K562 (cell line): ENCODE measurements around the gene ZNF575. TPM values are rescaled to one million over a fixed set of nuclear protein-coding genes. Genes with fewer than 3 reads are reported as not detected.

Source experiments
- CXXC5 ChIP-seq: fragments of 250-450 bp; sonication (Bioruptor Pico); IDR thresholded peaks from 2 replicates; pipeline ENCODE4 v1.8.0; 2022; ENCODE audit warnings: inconsistent platforms, mild to moderate bottlenecking, moderate library complexity
- FOXJ3 ChIP-seq: sonication (generic); formaldehyde crosslinking; IDR thresholded peaks from 2 replicates; pipeline ENCODE4 v1.4.0; 2020; ENCODE audit warnings: mild to moderate bottlenecking, missing genetic modification reagents
- HMGN3 ChIP-seq: IDR thresholded peaks from 2 replicates; pipeline ENCODE4 v1.6.1; 2011; ENCODE audit warnings: borderline replicate concordance, low read depth, mild to moderate bottlenecking, mixed read lengths, low read length; ENCODE audit not compliant: insufficient read length; ENCODE audit errors: extremely low read depth
- KDM5B ChIP-seq: fragments of 200-600 bp; sonication (generic); IDR thresholded peaks from 2 replicates; pipeline ENCODE4 v1.6.1; 2012; ENCODE audit warnings: low read depth, mild to moderate bottlenecking, moderate library complexity, low read length, control low read depth, inconsistent platforms; ENCODE audit not compliant: insufficient replicate concordance
- NR2C2 ChIP-seq, 2 experiments: fragments of 200-800 bp in 1 of 2; sonication (Bioruptor generic) in 1 of 2; sonication (generic) in 1 of 2; formaldehyde crosslinking in 1 of 2; IDR thresholded peaks; 2 replicates each; pipeline versions ENCODE4 v1.6.1 to v1.8.0; 2016 to 2022; ENCODE audit warnings: mild to moderate bottlenecking in 1 of 2, missing compliant biosample characterization in 1 of 2, missing genetic modification characterization in 1 of 2, missing genetic modification reagents in 1 of 2
- NRF1 ChIP-seq, 2 experiments: fragments of 450-650 bp; IDR thresholded peaks in 1 of 2; conservative IDR thresholded peaks in 1 of 2; 2 replicates each; pipeline ENCODE4 v1.6.1; 2014; ENCODE audit warnings: mild to moderate bottlenecking in 2 of 2
- NUFIP1 ChIP-seq: fragments of 450-650 bp; IDR thresholded peaks from 2 replicates; pipeline ENCODE4 v1.6.1; 2018; ENCODE audit not compliant: partially characterized antibody
- PHF20 ChIP-seq: fragments of 450-650 bp; IDR thresholded peaks from 2 replicates; pipeline ENCODE4 v1.6.1; 2018; ENCODE audit not compliant: partially characterized antibody
- SMARCE1 ChIP-seq: fragments of 450-650 bp; IDR thresholded peaks from 2 replicates; pipeline ENCODE4 v1.7.1; 2016; ENCODE audit warnings: mild to moderate bottlenecking
- SUPT5H ChIP-seq: fragments of 450-650 bp; IDR thresholded peaks from 2 replicates; pipeline ENCODE4 v1.6.1; 2016
- TGIF2 ChIP-seq: sonication (generic); formaldehyde crosslinking; IDR thresholded peaks from 2 replicates; pipeline ENCODE4 v1.8.1; 2022; ENCODE audit warnings: mild to moderate bottlenecking, missing genetic modification reagents, moderate library complexity
- YY1 ChIP-seq, 3 experiments: IDR thresholded peaks; 2 replicates each; pipeline ENCODE4 v1.6.1; 2011; ENCODE audit warnings: low read length in 2 of 3, mild to moderate bottlenecking in 2 of 3, moderate library complexity in 2 of 3, borderline replicate concordance in 1 of 3, control low read depth in 1 of 3, low read depth in 1 of 3; ENCODE audit not compliant: insufficient read depth in 3 of 3, insufficient replicate concordance in 2 of 3, control insufficient read depth in 1 of 3, insufficient read length in 1 of 3; ENCODE audit errors: extremely low read depth in 1 of 3
- ZBTB7A ChIP-seq: IDR thresholded peaks from 2 replicates; pipeline ENCODE4 v1.6.1; 2011; ENCODE audit warnings: low read depth, mild to moderate bottlenecking, low read length, moderate library complexity, borderline replicate concordance; ENCODE audit not compliant: control insufficient read depth
- ZFX ChIP-seq: sonication (generic); formaldehyde crosslinking; IDR thresholded peaks from 2 replicates; pipeline ENCODE4 v1.8.0; 2022; ENCODE audit warnings: mild to moderate bottlenecking, missing genetic modification reagents, moderate library complexity
- ZNF12 ChIP-seq: sonication (generic); formaldehyde crosslinking; IDR thresholded peaks from 2 replicates; pipeline ENCODE4 v1.4.0; 2020; ENCODE audit warnings: mild to moderate bottlenecking, missing genetic modification reagents
- ZNF583 ChIP-seq: fragments of 250-450 bp; sonication (Bioruptor Pico); IDR thresholded peaks from 2 replicates; pipeline ENCODE4 v1.4.0; 2020
- polyA plus RNA-seq, 8 experiments: library from polyadenylated mRNA; depleted of rRNA in 4 of 8; stranded (reverse) in 5 of 8; unstranded in 3 of 8; fragments of >200 nt; fragmentation: Nextera tagmentation in 2 of 8; fragmentation: Illumina TruSeq in 1 of 8; extraction: Ambion mirVana in 2 of 8; extraction: Trizol in 1 of 8; gene quantifications; 2 replicates each; pipeline versions ENCODE4 v1.2.1 to v1.2.3, GENCODE V29; 2011 to 2014; ENCODE audit warnings: inconsistent platforms in 1 of 8, missing spikeins in 1 of 8
- total RNA-seq, 7 experiments: library from RNA; depleted of rRNA in 6 of 7; stranded (reverse); fragments of >200 nt in 6 of 7; fragmentation: Illumina TruSeq in 2 of 7; extraction: Trizol in 2 of 7; gene quantifications; 2 replicates each; pipeline versions ENCODE4 v1.2.1 to v1.2.3, GENCODE V29; 2011 to 2021; ENCODE audit warnings: low replicate concordance in 1 of 7
- TF ChIP-seq, protein P1 (sequence below): sonication (generic); formaldehyde crosslinking; IDR thresholded peaks from 2 replicates; pipeline ENCODE4 v1.8.0; 2022; ENCODE audit warnings: missing genetic modification reagents, mild to moderate bottlenecking, moderate library complexity, borderline replicate concordance
- TF ChIP-seq, protein P2 (sequence below), 2 experiments: IDR thresholded peaks; 2 replicates each; pipeline ENCODE4 v1.6.1; 2012; ENCODE audit warnings: improper control_type of control experiment in 2 of 2, low read depth in 2 of 2, low read length in 2 of 2, borderline replicate concordance in 1 of 2
- TF ChIP-seq, protein P3 (sequence below): fragments of 250-450 bp; sonication (Bioruptor Pico); IDR thresholded peaks from 2 replicates; pipeline ENCODE4 v1.4.0; 2020; ENCODE audit warnings: mild to moderate bottlenecking

The ZNF575 gene
- total and polyA plus RNA-seq, 9 of the 15 experiments (the other 6 are each of a cell fraction or from before 2014, with no cell fraction given), result 0.20 to 0.98 (median 0.32) TPM; not detected in 6

DNA sequence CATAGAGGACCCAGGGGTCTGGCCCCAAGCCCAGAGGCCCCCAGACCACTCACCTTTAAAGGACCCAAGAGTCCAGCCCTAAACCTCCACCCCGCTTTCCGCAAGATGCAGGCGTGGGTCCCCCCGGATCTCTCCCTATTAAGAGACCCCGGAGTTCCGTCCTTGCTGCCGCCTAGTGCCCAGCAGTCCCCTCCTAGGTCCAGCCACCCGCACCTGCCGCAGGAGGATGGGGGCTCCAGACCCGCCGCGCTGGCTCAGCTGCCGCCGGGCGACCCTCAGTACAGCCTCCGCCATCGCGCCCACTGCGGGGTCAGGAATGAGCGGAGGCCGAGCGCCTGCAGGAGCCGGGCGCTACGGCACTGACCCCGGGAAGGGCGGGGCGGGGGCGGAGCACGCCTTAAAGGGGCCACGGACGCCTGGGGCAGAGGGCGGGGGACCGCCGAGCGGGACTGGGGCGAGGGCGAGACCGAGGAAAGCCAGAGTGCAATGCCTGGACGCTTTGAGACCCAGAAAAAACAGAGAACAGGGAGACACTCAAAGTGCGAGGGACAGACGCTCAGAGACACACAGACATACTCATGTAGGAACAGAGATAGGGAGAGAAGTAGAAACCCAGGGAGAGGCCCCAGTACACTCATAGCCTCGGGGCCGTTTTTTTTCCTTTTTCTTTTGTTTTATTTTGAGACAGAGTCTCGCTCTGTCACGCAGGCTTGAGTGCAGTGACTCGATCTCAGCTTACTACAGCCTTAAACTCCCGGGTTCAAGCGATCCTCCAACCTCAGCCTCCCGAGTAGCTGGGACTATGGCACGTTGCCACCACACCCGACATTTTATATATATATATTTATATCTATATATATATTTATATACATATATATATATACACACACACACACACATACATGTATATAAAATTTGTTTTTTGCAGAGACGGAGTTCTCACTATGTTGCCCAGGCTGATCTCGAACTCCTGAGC lies 5.8 kb upstream of the ZNF575 start, which contains the start of gene ETHE1 (continued):
- no peak for TF ChIP-seq ZNF583 (CRISPR knock-in tag)
- peak; percentile 91 for TF ChIP-seq ZBTB7A
- TF ChIP-seq ZNF12 (CRISPR knock-in tag), result 0 out of 2 replicates have a peak, but pooled peaks have one; percentile 26
- TF ChIP-seq CXXC5 (CRISPR knock-in tag), result peak; percentile 62
- TF ChIP-seq PHF20, result peak; percentile 41
- TF ChIP-seq NRF1 (conservative IDR thresholded peaks at IDR 0.05 in 1 of 2, IDR thresholded peaks at IDR 0.05 in 1 of 2), result peak; percentile 21 to 22; a peak in 2 of 4 replicates
- peak in 2 of 3 experiments; percentile 40 to 61 for TF ChIP-seq YY1 (IDR thresholded peaks at IDR 0.05; ENCODE audit: borderline replicate concordance in 1 of 3, control insufficient read depth in 1 of 3, extremely low read depth in 1 of 3, insufficient read depth in 3 of 3, insufficient read length in 1 of 3, insufficient replicate concordance in 2 of 3, low read depth in 1 of 3, low read length in 2 of 3)
- TF ChIP-seq, protein P1, sequence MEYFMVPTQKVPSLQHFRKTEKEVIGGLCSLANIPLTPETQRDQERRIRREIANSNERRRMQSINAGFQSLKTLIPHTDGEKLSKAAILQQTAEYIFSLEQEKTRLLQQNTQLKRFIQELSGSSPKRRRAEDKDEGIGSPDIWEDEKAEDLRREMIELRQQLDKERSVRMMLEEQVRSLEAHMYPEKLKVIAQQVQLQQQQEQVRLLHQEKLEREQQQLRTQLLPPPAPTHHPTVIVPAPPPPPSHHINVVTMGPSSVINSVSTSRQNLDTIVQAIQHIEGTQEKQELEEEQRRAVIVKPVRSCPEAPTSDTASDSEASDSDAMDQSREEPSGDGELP, result peak; percentile 60; the same call in 1 of the 2 replicates
- peak; percentile 72 for TF ChIP-seq SUPT5H
- TF ChIP-seq TGIF2 (CRISPR knock-in tag), result no peak
- peak; percentile 55 for TF ChIP-seq HMGN3
- no peak for TF ChIP-seq NUFIP1
- TF ChIP-seq, protein P2, sequence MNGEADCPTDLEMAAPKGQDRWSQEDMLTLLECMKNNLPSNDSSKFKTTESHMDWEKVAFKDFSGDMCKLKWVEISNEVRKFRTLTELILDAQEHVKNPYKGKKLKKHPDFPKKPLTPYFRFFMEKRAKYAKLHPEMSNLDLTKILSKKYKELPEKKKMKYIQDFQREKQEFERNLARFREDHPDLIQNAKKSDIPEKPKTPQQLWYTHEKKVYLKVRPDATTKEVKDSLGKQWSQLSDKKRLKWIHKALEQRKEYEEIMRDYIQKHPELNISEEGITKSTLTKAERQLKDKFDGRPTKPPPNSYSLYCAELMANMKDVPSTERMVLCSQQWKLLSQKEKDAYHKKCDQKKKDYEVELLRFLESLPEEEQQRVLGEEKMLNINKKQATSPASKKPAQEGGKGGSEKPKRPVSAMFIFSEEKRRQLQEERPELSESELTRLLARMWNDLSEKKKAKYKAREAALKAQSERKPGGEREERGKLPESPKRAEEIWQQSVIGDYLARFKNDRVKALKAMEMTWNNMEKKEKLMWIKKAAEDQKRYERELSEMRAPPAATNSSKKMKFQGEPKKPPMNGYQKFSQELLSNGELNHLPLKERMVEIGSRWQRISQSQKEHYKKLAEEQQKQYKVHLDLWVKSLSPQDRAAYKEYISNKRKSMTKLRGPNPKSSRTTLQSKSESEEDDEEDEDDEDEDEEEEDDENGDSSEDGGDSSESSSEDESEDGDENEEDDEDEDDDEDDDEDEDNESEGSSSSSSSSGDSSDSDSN (IDR thresholded peaks at IDR 0.05; ENCODE audit: borderline replicate concordance in 1 of 2, low read depth in 2 of 2, low read length in 2 of 2), result 0 out of 4 replicates have a peak, but pooled peaks of 1 of the 2 experiments have one; percentile 2
- TF ChIP-seq FOXJ3 (CRISPR knock-in tag), result no peak
- TF ChIP-seq NR2C2 (CRISPR knock-in tag; IDR thresholded peaks at IDR 0.05), result no peak
- TF ChIP-seq NR2C2 (tag; IDR thresholded peaks at IDR 0.05), result peak; percentile 93
- peak; percentile 80 for TF ChIP-seq ZFX
- TF ChIP-seq KDM5B, result peak; percentile 86
- peak; percentile 23; the same call in 1 of the 2 replicates for TF ChIP-seq SMARCE1
- TF ChIP-seq, protein P3, sequence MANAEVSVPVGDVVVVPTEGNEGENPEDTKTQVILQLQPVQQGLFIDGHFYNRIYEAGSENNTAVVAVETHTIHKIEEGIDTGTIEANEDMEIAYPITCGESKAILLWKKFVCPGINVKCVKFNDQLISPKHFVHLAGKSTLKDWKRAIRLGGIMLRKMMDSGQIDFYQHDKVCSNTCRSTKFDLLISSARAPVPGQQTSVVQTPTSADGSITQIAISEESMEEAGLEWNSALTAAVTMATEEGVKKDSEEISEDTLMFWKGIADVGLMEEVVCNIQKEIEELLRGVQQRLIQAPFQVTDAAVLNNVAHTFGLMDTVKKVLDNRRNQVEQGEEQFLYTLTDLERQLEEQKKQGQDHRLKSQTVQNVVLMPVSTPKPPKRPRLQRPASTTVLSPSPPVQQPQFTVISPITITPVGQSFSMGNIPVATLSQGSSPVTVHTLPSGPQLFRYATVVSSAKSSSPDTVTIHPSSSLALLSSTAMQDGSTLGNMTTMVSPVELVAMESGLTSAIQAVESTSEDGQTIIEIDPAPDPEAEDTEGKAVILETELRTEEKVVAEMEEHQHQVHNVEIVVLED (CRISPR knock-in tag), result peak; percentile 39; the same call in 1 of the 2 replicates
